ENCODE measurements around the gene RRAGC. TPM values are rescaled to one million over a fixed set of nuclear protein-coding genes. Genes with fewer than 3 reads are reported as not detected.

Gene RRAGC
- total RNA-seq, 2 donors from 2014 or later, result 9.2 to 22.6 TPM

- H3K27me3 ChIP-seq (replicated peaks; ENCODE audit: insufficient read depth), result peaks cover 4% of the 10 kb centered on the region
- intact Hi-C loops (cut with DNase I), result no loop called here
These were observed 55.9 kb downstream of the RRAGC start for GRCh38 chr1:38803647-38804046.

GRCh38 chr1:38800720-38801671 is 58.6 kb downstream of the RRAGC start:
- H3K4me1 ChIP-seq (replicated peaks), result no peaks in the 10 kb centered on the region
- intact Hi-C loops (cut with DNase I), result no loop called here
- H3K27ac ChIP-seq, result no peak overlapping the region
- 81% methylated on average over 16 of the region's 16 CpGs for WGBS
- H3K27me3 ChIP-seq (replicated peaks; ENCODE audit: insufficient read depth), result peaks cover 4% of the 10 kb centered on the region
- no peaks in the 10 kb centered on the region for H3K36me3 ChIP-seq
- TF ChIP-seq, protein P1, sequence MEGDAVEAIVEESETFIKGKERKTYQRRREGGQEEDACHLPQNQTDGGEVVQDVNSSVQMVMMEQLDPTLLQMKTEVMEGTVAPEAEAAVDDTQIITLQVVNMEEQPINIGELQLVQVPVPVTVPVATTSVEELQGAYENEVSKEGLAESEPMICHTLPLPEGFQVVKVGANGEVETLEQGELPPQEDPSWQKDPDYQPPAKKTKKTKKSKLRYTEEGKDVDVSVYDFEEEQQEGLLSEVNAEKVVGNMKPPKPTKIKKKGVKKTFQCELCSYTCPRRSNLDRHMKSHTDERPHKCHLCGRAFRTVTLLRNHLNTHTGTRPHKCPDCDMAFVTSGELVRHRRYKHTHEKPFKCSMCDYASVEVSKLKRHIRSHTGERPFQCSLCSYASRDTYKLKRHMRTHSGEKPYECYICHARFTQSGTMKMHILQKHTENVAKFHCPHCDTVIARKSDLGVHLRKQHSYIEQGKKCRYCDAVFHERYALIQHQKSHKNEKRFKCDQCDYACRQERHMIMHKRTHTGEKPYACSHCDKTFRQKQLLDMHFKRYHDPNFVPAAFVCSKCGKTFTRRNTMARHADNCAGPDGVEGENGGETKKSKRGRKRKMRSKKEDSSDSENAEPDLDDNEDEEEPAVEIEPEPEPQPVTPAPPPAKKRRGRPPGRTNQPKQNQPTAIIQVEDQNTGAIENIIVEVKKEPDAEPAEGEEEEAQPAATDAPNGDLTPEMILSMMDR (IDR thresholded peaks at IDR 0.05), result no peak
- no peak for TF ChIP-seq POLR2AphosphoS5 (IDR thresholded peaks at IDR 0.05)
- TF ChIP-seq POLR2A (IDR thresholded peaks at IDR 0.05), result no peak
- no peak for DNase-seq (ENCODE audit: low spot score)
- no peak overlapping the region for H3K4me3 ChIP-seq
- H3K9me3 ChIP-seq, result no peaks in the 10 kb centered on the region

More at GRCh38 chr1:38803647-38804046, 55.9 kb downstream of the RRAGC start:
- TF ChIP-seq POLR2A (IDR thresholded peaks at IDR 0.05), result no peak
- no peak for TF ChIP-seq POLR2AphosphoS5 (IDR thresholded peaks at IDR 0.05)
- TF ChIP-seq, protein P1 (IDR thresholded peaks at IDR 0.05), result no peak
- no peaks in the 10 kb centered on the region for H3K9me3 ChIP-seq
- no peaks in the 10 kb centered on the region for H3K4me1 ChIP-seq (replicated peaks)
- H3K27ac ChIP-seq, result no peak overlapping the region
- 17% methylated on average over 8 of the region's 8 CpGs for WGBS
- no peaks in the 10 kb centered on the region for H3K36me3 ChIP-seq
- no peak for DNase-seq (ENCODE audit: low spot score)
- no peak overlapping the region for H3K4me3 ChIP-seq

GRCh38 chr1:38793299-38793698 is 66.3 kb downstream of the RRAGC start:
- Histone ChIP-seq H3K4me1 (replicated peaks) (no peaks in the 10 kb centered on the region), H3K4me3 (no peak overlapping the region), H3K27me3 (replicated peaks; ENCODE audit: insufficient read depth) (no peaks in the 10 kb centered on the region), H3K9me3 (no peaks in the 10 kb centered on the region), H3K27ac (no peak overlapping the region), H3K36me3 (no peaks in the 10 kb centered on the region)
- DNase-seq (ENCODE audit: low spot score), result no peak
- intact Hi-C loops (cut with DNase I), result no loop called here
- TF ChIP-seq, protein P1 (IDR thresholded peaks at IDR 0.05), result no peak
- no peak for TF ChIP-seq POLR2AphosphoS5 (IDR thresholded peaks at IDR 0.05)
- no peak for TF ChIP-seq POLR2A (IDR thresholded peaks at IDR 0.05)

GRCh38 chr1:38791892-38792291 is 67.7 kb downstream of the RRAGC start:
- no peak for DNase-seq (ENCODE audit: low spot score)
- intact Hi-C loops (cut with DNase I), result no loop called here
- H3K27me3 ChIP-seq (replicated peaks; ENCODE audit: insufficient read depth), result peaks cover 6% of the 10 kb centered on the region
- no peaks in the 10 kb centered on the region for H3K36me3 ChIP-seq
- H3K27ac ChIP-seq, result no peak overlapping the region
- no peaks in the 10 kb centered on the region for H3K4me1 ChIP-seq (replicated peaks)
- no peak overlapping the region for H3K4me3 ChIP-seq
- 68% methylated on average over 1 of the region's 1 CpG for WGBS
- no peaks in the 10 kb centered on the region for H3K9me3 ChIP-seq
- TF ChIP-seq POLR2A (IDR thresholded peaks at IDR 0.05) (no peak), POLR2AphosphoS5 (IDR thresholded peaks at IDR 0.05) (no peak)

DNA sequence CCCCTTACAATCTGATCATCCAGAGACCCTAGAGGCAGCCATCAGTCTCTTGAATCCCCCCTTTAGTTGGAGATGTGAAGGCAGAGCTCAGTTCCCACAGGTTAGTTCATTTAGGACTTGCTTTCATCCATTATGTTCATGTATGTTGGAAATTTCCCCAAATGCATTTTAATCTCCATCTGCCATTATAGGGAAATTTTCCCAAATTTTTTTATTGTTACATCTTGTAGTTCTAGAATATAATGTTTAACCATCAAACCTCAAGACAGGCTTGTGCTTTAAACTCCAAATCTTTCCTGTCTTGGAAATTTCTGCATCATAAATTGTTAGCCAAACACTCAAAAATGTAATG is 68.4 kb downstream of the RRAGC start:
- peaks cover 6% of the 10 kb centered on the region for H3K27me3 ChIP-seq (replicated peaks; ENCODE audit: insufficient read depth)

More for the DNA sequence above, 68.4 kb downstream of the RRAGC start:
- H3K9me3 ChIP-seq, result no peaks in the 10 kb centered on the region
- TF ChIP-seq POLR2A (IDR thresholded peaks at IDR 0.05) (no peak), POLR2AphosphoS5 (IDR thresholded peaks at IDR 0.05) (no peak)
- TF ChIP-seq, protein P1 (IDR thresholded peaks at IDR 0.05), result no peak
- no peak for DNase-seq (ENCODE audit: low spot score)
- H3K27ac ChIP-seq, result no peak overlapping the region
- no peaks in the 10 kb centered on the region for H3K4me1 ChIP-seq (replicated peaks)
- H3K36me3 ChIP-seq, result no peaks in the 10 kb centered on the region
- H3K4me3 ChIP-seq, result no peak overlapping the region
- intact Hi-C loops (cut with DNase I), result no loop called here

Data from prostate gland (tissue), 2 donors.